Fibroblast of pulmonary artery (primary cell): ENCODE results near the gene SNX21.
"Not testable (repeated sequence)": the region's sequence is repeated elsewhere in the genome, so short reads cannot be mapped to it uniquely, and the experiment has no call there.

ENCODE experiments used
- DNase-seq: peaks from one replicate; pipeline ENCODE4 v3.0.0-alpha.2; 2010; ENCODE audit warnings: low read depth
- H3K4me3 ChIP-seq: replicated peaks from 2 replicates; pipeline ENCODE4 v1.5.1; 2011; ENCODE audit warnings: low read depth, mild to moderate bottlenecking, control low read depth, low read length, moderate library complexity
- TF ChIP-seq, protein P1 (sequence below): IDR thresholded peaks from 2 replicates; pipeline ENCODE4 v1.5.1; 2011; ENCODE audit warnings: mild to moderate bottlenecking, control low read depth, low read length, inconsistent platforms; ENCODE audit errors: missing control alignments

SNX21 gene

GRCh38 chr20:45833030-45833882 is at the start of gene SNX21:
TSS of gene SNX21 (plus strand) at chr20:45833799. CDS start at chr20:45833920, 121 bp downstream.
- peak; percentile 97 for DNase-seq
- H3K4me3 ChIP-seq: peak within 1 kb of the TSS; percentile 70
- TF ChIP-seq, protein P1, sequence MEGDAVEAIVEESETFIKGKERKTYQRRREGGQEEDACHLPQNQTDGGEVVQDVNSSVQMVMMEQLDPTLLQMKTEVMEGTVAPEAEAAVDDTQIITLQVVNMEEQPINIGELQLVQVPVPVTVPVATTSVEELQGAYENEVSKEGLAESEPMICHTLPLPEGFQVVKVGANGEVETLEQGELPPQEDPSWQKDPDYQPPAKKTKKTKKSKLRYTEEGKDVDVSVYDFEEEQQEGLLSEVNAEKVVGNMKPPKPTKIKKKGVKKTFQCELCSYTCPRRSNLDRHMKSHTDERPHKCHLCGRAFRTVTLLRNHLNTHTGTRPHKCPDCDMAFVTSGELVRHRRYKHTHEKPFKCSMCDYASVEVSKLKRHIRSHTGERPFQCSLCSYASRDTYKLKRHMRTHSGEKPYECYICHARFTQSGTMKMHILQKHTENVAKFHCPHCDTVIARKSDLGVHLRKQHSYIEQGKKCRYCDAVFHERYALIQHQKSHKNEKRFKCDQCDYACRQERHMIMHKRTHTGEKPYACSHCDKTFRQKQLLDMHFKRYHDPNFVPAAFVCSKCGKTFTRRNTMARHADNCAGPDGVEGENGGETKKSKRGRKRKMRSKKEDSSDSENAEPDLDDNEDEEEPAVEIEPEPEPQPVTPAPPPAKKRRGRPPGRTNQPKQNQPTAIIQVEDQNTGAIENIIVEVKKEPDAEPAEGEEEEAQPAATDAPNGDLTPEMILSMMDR: no peak

DNA sequence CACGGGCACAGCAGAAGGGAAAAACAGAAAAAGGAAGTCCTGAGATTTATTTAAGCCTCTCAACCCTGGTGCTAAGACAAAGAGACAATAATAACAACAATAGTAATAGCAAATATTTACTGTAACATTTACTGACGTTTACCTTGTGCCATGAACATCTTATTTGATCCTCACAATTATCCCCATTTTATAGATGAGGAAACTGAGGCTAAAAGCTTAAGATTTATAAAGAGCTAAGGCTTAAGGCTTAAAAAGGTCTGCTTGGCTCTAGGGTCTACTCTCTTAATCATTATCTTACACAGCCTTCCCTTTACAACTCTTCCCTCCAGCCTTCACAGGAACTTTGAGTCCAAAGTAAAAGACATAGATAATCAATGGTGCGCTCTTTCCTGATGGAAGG is 45.2 kb upstream of the SNX21 start:
- no peak overlapping the region for H3K4me3 ChIP-seq
- no peak for DNase-seq
- TF ChIP-seq, protein P1: no peak

DNA sequence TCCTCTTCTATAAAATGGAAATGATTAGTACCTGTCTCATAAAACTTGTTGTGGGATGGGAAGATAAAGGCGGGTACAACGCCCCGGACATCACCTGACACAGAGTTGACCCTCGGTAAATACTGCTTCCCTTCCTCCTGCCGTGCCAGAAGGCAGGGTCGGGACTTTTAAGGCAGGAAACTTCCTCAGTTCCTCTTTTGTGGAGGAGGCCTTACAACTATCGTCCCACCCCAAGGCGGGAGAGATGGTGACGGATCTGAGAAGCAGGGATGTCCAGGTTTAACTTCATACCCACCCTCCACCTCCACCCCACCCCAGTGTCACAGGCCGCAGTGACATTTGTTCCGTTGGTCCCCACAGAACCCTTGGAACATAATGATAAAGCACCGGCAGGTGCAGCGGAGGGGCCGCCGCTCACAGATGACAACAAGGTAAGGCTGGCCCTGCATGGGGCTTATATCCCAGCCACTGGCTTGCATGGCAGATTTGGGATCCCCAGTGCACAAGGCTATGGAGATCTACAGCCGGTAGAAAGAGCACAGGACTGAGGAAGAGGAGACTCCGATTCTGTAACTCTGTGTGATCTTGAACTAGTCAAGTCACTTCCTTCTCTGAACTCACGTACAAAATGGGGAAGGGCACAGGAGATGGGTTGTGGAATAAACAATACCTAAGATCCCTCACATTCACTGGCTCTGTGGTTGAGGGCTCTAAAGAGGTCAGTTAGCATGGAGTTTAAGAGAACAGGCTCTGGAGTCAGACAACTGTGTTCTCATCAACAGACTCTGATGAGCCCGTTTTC is 41.1 kb upstream of the SNX21 start:
- peak overlapping the region; percentile 91 for H3K4me3 ChIP-seq
- TF ChIP-seq, protein P1: no peak
- no peak for DNase-seq

- no peak overlapping the region for H3K4me3 ChIP-seq
Observed at GRCh38 chr20:45796337-45797065, 37.1 kb upstream of the SNX21 start.

DNA sequence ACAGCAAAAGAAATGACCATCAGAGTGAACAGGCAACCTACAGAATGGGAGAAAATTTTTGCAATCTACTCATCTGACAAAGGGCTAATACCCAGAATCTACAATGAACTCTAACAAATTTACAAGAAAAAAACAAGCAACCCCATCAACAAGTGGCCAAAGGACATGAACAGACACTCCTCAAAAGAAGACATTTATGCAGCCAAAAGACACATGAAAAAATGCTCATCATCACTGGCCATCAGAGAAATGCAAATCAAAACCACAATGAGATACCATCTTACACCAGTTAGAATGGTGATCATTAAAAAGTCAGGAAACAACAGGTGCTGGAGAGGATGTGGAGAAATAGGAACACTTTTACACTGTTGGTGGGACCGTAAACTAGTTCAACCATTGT is 36.1 kb upstream of the SNX21 start:
- not testable (repeated sequence) for DNase-seq, H3K4me3 ChIP-seq

More at GRCh38 chr20:45796337-45797065, 37.1 kb upstream of the SNX21 start:
- TF ChIP-seq, protein P1: no peak
- no peak for DNase-seq

DNA sequence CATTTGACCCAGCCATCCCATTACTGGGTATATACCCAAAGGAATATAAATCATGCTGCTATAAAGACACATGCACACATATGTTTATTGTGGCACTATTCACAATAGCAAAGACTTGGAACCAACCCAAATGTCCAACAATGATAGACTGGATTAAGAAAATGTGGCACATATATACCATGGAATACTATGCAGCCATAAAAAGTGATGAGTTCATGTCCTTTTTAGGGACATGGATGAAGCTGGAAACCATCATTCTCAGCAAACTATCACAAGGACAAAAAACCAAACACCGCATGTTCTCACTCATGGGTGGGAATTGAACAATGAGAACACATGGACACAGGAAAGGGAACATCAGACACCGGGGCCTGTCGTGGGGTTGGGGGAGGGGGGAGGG is 35.6 kb upstream of the SNX21 start:
- not testable (repeated sequence) for DNase-seq, H3K4me3 ChIP-seq

GRCh38 chr20:45798935-45799642 is 34.5 kb upstream of the SNX21 start:
- TF ChIP-seq, protein P1: peak; percentile 82
- H3K4me3 ChIP-seq: no peak overlapping the region
- DNase-seq: peak; percentile 60
